Activated CD4-positive, alpha-beta T cell treated with anti-CD3 and anti-CD28 coated beads, Interleukin-10, Interleukin-2, amounts not matched to agents 100 ng/mL and 50 ng/mL, durations not matched to agents 16 hours and 8 hours (primary cell): ENCODE measurements around the gene WIPI1.
"Not testable (repeated sequence)": the region's sequence is repeated elsewhere in the genome, so short reads cannot be mapped to it uniquely, and the experiment has no call there.

Experiments
- DNase-seq: peaks from one replicate; pipeline ENCODE4 v3.0.0-alpha.2; 2020

The WIPI1 gene

DNA sequence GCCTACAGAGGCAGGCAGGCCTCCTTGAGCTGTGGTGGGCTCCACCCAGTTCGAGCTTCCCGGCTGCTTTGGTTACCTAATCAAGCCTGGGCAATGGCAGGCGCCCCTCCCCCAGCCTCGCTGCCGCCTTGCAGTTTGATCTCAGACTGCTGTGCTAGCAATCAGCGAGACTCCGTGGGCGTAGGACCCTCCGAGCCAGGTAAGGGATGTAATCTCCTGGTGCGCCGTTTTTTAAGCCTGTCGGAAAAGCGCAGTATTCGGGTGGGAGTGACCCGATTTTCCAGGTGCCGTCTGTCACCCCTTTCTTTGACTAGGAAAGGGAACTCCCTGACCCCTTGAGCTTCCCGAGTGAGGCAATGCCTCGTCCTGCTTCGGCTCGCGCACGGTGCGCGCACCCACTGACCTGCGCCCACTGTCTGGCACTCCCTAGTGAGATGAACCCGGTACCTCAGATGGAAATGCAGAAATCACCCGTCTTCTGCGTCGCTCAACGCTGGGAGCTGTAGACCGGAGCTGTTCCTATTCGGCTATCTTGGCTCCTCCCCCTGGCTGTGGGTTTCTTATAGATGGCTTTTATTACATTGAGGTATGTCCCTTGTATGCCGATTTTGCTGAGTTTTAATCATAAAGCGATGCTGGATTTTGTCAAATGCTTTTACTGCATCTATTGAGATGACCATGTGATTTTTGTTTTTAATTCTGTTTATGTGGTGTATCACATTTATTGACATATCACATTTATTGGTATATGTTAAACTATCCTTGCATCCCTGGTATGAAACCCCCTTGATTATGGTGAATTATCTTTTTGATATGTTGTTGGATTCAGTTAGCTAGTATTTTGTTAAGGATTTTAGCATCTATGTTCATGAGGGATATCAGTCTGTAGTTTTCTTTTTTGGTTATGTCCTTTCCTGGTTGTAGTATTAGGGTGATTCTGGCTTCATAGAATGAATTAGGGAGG, 43.4 kb downstream of the WIPI1 start:
- DNase-seq: peak; percentile 56

DNA sequence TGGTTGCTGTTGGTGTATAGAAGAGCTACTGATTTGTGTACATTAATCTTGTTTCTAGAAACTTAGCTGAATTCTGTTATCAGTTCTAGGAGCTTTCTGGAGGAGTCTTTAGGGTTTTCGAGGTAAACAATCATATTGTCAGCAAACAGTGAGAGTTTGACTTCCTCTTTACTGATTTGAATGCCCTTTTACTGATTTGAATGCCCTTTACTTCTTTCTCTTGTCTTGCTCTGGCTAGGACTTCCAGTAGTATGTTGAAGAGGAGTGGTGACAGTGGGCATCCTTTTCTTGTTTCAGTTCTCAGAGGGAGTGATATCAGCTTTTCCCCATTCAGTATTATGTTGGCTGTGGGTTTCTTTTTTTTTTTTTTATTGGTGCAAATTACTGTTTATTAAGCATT, 49.6 kb downstream of the WIPI1 start:
- DNase-seq: not testable (repeated sequence)

DNA sequence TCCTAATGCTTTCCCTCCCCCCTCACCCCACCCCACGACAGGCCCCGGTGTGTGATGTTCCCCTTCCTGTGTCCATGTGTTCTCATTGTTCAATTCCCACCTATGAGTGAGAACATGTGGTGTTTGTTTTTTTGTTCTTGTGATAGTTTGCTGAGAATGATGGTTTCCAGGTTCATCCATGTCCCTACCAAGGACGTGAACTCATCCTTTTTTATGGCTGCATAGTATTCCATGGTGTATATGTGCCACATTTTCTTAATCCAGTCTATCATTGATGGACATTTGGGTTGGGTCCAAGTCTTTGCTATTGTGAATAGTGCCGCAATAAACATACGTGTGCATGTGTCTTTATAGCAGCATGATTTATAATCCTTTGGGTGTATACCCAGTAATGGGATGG, 53.5 kb downstream of the WIPI1 start:
- not testable (repeated sequence) for DNase-seq

GRCh38 chr17:68403122-68403521, 54.2 kb downstream of the WIPI1 start:
- no peak for DNase-seq

DNA sequence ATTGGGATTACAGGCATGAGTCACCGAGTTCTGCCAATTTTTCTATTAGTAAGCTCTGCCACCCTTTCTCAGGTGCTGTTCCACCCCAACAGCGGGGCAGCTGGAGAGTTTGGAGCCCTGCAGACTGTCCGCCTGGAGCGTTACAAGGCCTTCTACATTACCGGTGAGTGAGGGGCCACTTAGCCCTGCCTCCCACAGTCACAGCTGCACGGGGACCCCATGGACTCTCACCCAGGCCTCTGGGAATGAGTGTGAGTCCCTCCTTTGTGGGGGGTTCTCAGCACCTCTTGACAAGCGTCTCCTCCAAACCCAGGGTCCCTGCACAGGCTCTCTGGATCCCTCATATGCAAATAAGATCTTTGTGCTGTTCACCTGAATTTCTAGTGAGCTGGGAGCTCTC, 56.0 kb downstream of the WIPI1 start:
- DNase-seq: no peak

- no peak for DNase-seq
Measured at GRCh38 chr17:68400404-68400735, 56.9 kb downstream of the WIPI1 start.

DNA sequence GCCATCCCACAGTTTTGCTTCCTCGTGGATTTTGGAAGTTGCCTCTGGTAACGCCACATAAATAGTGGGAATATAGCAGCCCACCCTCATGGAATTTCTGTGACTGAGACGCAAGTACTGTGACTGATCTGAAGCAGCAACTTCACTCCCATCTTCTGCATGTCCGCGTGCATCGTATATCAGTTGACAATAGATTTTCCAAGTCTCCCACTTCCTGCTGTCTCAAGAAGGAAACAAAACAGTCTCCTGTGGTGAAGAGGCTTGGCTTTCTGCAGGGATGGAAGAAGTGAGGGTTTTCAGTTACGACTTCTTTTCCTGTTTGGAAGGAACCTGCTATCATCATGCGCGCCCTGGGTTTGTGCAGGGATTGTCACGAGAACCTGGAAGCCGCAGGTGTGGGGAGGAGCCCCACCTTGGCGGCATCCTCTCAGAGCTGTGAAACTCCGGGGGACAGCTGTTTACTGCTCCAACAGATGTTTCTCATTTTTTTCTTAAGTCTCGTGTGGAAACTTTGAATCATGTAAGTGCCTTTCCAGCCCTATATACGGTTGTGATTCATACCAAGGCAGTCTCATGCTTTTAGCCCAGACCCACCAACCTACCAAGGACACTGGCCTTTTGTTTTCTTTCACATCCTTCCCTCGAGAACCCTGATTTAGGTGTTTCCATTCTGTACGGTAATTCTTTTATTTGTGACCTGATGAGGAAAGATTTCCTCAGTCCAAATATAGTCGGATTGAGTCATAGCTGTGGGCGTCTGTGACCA, 57.5 kb downstream of the WIPI1 start:
- DNase-seq: peak; percentile 65

- peak; percentile 69 for DNase-seq
Measured at GRCh38 chr17:68398691-68399637, 58.3 kb downstream of the WIPI1 start.

DNA sequence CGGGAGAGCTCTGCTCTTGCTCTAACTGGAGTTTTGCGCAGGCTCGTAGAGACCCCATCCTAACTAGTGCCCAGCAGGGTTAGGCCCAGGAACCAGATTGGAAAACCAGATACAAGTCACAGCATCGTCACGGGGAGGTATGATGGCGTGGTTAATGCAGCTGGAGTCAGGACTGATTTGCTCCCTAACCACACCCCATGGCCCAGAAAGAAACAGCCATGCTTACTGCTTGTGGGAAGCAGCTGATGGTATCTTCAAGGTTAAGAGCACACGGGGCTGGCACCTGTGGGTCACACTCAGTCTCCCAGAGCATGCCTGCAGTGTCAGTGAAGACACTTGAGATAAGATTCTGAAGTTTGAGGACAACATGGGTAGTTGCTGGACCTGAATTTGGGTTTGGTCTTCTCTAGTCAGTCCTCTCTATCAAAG, 60.2 kb downstream of the WIPI1 start:
- no peak for DNase-seq

DNA sequence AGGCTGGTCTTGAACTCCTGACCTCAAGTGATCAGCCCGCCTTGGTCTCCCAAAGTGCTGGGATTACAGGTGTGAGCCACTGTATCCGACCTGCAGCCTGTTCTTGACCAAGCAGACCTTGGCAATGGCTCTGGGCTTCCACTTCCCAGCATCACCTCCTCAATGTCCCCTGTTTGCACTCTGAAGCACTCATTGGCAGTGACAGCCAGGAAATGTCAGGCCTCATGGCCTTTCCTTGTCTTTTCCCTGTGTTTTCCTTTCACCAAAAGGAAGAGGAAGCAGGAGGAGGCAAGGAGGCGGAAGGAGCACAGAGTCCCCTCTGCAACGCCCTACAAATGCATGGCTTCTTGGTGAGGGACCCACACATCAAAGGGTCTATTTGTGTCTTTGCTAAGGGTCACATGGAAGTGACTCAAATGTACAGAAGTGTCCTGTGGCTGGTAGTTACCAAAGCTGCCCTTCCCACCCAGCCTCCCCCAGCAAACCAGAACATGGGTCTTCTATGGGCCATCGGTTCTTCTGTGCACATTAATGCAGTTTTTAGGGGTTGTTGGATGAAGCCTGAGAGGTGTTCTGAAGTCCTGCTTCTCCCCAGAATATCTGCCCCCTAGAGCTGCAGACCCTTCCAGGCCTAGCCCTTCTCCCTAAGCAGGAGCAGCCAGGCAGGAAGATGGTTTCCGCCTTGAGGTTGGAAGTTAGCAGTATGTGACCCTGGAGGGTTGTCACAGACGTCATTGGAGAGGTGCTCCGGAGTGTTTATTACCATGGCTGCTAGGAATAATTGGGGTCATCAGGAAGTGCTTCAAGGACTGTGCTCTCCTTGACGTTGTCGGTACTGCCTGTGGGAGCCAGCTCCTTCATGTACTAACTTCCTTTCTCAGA, 60.8 kb downstream of the WIPI1 start:
- DNase-seq: no peak

DNA sequence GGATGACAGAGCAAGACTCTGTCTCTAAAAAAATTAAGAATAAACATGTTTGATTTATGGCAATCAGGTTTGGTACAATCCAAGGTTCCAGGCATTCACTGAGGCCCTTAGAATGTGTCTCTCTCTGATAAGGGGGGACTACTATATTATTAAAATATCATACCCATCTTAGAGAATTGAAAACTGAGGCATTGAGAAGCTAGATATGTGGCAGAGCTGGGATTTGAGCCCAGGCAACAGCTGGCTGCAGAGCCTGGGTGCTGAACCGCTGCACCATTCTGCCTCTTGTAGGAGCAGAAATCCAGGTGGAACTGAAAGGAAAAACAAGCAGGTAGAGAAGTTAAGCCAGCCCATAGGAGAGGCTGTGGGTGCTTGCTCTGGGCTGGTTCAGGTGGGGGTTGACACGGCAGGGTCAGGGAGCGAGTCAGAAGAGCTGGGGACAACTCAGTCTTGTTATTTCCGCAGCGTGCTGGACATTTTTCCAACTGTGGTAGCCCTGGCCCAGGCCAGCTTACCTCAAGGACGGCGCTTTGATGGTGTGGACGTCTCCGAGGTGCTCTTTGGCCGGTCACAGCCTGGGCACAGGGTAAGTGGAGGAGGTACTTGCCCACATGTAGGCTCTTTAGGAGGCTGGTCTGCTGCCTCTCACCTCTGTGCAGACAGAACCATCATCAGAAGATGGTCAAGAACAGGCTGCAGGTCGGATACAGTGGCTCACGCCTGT, 62.5 kb downstream of the WIPI1 start:
- no peak for DNase-seq

DNA sequence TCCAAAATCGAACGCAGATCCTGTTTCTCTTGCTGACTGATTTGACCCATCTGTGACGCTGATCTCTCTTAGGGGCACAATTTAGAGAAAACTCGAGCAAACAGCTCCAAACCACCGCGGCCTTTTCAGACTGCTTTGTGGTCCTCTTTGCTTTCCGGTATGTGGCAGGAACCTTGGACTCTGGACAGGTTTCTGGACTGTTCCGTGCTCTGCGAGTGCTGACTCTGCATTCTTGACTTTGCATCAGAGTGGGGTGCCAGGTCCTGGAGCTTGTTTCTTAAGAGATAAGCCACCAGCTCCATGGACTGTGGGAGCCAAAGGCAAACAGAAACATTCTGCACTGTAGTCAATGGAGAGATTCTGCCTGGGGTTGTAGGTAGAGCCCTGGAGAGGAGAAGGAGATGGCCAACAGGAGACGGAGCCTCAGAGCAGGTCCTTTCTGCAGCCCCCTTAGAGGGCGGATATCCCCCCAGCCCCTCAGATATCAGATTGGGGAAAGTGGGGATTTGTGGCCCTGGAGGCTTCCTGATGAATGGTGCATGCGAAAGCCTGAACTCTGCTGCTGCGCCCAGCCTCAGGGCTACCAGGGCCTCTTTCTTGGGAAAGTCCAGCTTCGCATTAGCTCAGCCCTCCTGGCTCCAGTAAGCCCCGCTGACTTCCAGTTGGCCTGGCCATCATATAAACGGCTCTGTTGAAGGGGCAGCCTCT, 65.6 kb downstream of the WIPI1 start:
- no peak for DNase-seq

DNA sequence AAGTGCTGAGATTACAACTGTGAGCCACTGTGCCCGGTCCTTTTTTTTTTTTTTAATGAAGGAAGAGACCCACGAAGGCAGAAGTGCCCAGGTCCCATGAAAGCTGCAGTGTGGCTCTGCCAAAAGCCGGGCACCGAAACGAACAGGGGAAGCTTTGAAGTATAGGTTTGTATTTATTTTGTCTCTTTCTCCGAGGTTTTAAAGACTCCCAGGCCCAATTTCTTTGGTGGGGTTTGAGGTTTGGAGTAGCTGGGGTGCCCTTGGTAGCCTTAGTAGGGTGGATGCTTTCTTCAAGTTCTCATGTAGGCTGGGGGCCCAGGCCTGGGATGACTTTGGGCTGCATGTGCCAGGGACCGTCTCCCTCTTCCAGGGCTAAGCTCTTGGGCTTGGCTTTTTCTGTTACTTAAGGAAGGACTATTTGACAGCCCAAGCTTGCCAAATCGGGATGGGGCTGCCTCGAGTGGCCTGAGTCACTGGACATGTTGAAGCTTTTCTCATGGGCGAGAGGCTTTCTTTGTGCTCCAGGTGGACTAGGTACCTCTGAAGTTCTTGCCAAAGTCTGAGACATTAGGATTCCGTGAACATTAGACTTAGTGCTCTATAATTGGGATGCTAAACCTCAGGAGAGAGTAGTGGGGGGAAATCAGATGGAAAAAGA, 66.3 kb downstream of the WIPI1 start:
- DNase-seq: no peak

GRCh38 chr17:68389041-68389440, 68.3 kb downstream of the WIPI1 start:
- no peak for DNase-seq

- no peak for DNase-seq
Measured at GRCh38 chr17:68387435-68388218, 69.7 kb downstream of the WIPI1 start.

DNA sequence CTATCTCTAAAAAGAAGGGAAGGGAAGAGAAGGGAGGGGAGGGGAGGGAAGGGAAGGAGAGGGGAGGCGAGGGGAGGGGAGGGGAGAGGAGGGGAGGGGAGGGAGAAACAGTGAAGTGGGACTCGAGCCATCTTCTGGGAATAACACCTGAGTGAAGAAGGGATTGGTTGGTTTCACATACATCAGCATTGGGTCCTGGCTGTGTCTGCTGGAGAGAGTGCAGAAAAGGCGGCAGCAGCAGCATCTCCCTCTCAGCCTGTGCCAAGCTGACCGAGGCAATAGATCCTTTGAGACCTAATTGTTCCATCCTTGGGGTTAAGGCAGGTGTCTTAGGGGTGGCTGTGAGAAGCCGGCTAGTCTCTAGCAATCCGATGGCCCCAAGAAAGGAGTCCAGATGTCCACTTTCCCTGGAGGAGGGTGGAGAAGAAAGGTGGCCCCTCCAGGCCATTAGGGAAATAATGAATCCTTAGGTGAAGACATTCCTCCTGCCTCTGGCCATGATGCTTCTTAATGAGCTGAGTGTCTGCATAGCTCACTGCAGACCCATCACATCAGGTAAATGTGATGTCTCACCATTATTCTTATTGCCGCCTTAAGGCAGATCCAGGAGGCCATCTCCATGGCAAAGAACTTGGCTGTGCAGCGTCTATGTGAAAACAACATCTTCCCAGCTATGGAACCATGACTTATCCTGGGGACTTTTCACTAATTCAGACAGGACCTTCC, 71.6 kb downstream of the WIPI1 start:
- no peak for DNase-seq

- DNase-seq: no peak
Measured at GRCh38 chr17:68384941-68385340, 72.4 kb downstream of the WIPI1 start.

- no peak for DNase-seq
Measured at GRCh38 chr17:68384471-68384870, 72.8 kb downstream of the WIPI1 start.
